NCI-H1436 (cell line): ENCODE data around the gene CCDC196.

ENCODE experiments used
- DNase-seq: peaks from one replicate; lab custom pipeline; 2025; lab: John Stamatoyannopoulos, UW

CCDC196 gene

GRCh38 chr14:66485910-66486421 is at the start of gene CCDC196:
Gene CCDC196 (plus strand): TSS chr14:66486371. CDS start chr14:66486503, 132 bp downstream.
- no peak for DNase-seq

- DNase-seq, result no peak
Measured at GRCh38 chr14:66440801-66441200, 45.4 kb upstream of the CCDC196 start.

GRCh38 chr14:66442953-66443571 is 43.1 kb upstream of the CCDC196 start:
- no peak for DNase-seq

- no peak for DNase-seq
Measured at GRCh38 chr14:66443785-66444184, 42.4 kb upstream of the CCDC196 start.

GRCh38 chr14:66444271-66444927 is 41.8 kb upstream of the CCDC196 start:
- no peak for DNase-seq

GRCh38 chr14:66445936-66446335 is 40.2 kb upstream of the CCDC196 start:
- no peak for DNase-seq

- DNase-seq, result no peak
Measured at GRCh38 chr14:66453469-66453868, 32.7 kb upstream of the CCDC196 start.

GRCh38 chr14:66459603-66460002 is 26.6 kb upstream of the CCDC196 start:
- DNase-seq, result no peak

- no peak for DNase-seq
Measured at GRCh38 chr14:66464261-66464660, 21.9 kb upstream of the CCDC196 start.

GRCh38 chr14:66468778-66469367 is 17.3 kb upstream of the CCDC196 start:
- DNase-seq, result no peak

GRCh38 chr14:66471584-66471983 is 14.6 kb upstream of the CCDC196 start:
- DNase-seq, result no peak

- DNase-seq, result no peak
Measured at GRCh38 chr14:66472251-66472650, 13.9 kb upstream of the CCDC196 start.

GRCh38 chr14:66473223-66473622 is 12.9 kb upstream of the CCDC196 start:
- no peak for DNase-seq

GRCh38 chr14:66476964-66477363 is 9.2 kb upstream of the CCDC196 start:
- DNase-seq, result no peak

GRCh38 chr14:66477567-66477966 is 8.6 kb upstream of the CCDC196 start:
- no peak for DNase-seq

- no peak for DNase-seq
Measured at GRCh38 chr14:66482873-66483272, 3.3 kb upstream of the CCDC196 start.

GRCh38 chr14:66483322-66483721 is 2.8 kb upstream of the CCDC196 start:
- DNase-seq, result no peak

GRCh38 chr14:66485029-66485428 is 1.1 kb upstream of the CCDC196 start:
- no peak for DNase-seq

GRCh38 chr14:66487164-66487563 is 993 bp downstream of the CCDC196 start:
- no peak for DNase-seq

GRCh38 chr14:66490143-66491111 is 4.3 kb downstream of the CCDC196 start:
- no peak for DNase-seq

GRCh38 chr14:66493750-66494149 is 7.6 kb downstream of the CCDC196 start:
- DNase-seq, result no peak
